GM12878 (cell line): ENCODE data around the gene PATL1. TPM values are rescaled to one million over a fixed set of nuclear protein-coding genes. Genes with fewer than 3 reads are reported as not detected.

Source experiments
- ATAC-seq: fragments of 200-7000 bp; cut with Tn5 transposase; 3 replicates; pipeline ENCODE4 v1.9.1; 2020; ENCODE audit warnings: mild to moderate bottlenecking, moderate library complexity
- BruUV-seq: library from RNA; stranded (reverse); fragments of 400-500 nt; replicated peaks from 2 replicates; lab custom pipeline; 2021; lab: Mats Ljungman, UMichigan
- CTCF ChIA-PET: fragments of 300-600 bp; sonication (Branson Sonifier 250); formaldehyde crosslinking; extraction: SDS; loops from one replicate; lab custom pipeline; 2021; ENCODE audit warnings: inconsistent platforms; lab: Yijun Ruan, JAX
- POLR2A ChIA-PET: fragments of 350-600 bp; formaldehyde crosslinking; extraction: SDS; loops from one replicate; lab custom pipeline; 2021; ENCODE audit warnings: inconsistent platforms; lab: Charles Lee
- RAD21 ChIA-PET: fragments of 300-600 bp; sonication (Branson Sonifier 250); formaldehyde crosslinking; loops from one replicate; lab custom pipeline; 2023; ENCODE audit warnings: antibody characterized with exemption; ENCODE audit not compliant: unreplicated experiment; lab: Charles Lee
- SMC1A ChIA-PET: fragments of 300-600 bp; sonication (Branson Sonifier 250); formaldehyde crosslinking; loops from one replicate; lab custom pipeline; 2023; ENCODE audit not compliant: unreplicated experiment, uncharacterized antibody; lab: Charles Lee
- DNase-seq: peaks from one replicate; pipeline ENCODE4 v3.0.0-alpha.2; 2011; ENCODE audit warnings: low read depth, low spot score
- FAIRE-seq: peaks from 3 replicates; lab custom pipeline; 2011; peaks lifted over from hg19 to GRCh38; lab: Jason Lieb, UNC
- H2AFZ ChIP-seq: 2 replicates; pipeline ENCODE4 v1.6.0; 2011; ENCODE audit warnings: low read depth, low read length, control low read depth; ENCODE audit not compliant: control insufficient read depth
- H3K27ac ChIP-seq: 2 replicates; pipeline ENCODE4 v1.5.1; 2011; ENCODE audit warnings: control low read depth; ENCODE audit not compliant: control insufficient read depth, insufficient read depth
- H3K27me3 ChIP-seq, 2 experiments: replicated peaks in 1 of 2; 2 replicates each; pipeline versions ENCODE4 v1.6.0 to v1.6.1; 2011; ENCODE audit warnings: low read length in 1 of 2; ENCODE audit not compliant: control insufficient read depth in 2 of 2, insufficient read depth in 2 of 2
- H3K36me3 ChIP-seq, 2 experiments: 2 replicates each; pipeline ENCODE4 v1.5.1; 2011; ENCODE audit warnings: low read length in 1 of 2; ENCODE audit not compliant: control insufficient read depth in 2 of 2, insufficient read depth in 2 of 2
- H3K4me1 ChIP-seq: 2 replicates; pipeline ENCODE4 v1.6.1; 2011; ENCODE audit warnings: mild to moderate bottlenecking, low read length, moderate library complexity, mixed read lengths; ENCODE audit not compliant: control insufficient read depth, insufficient read depth
- H3K4me2 ChIP-seq: 2 replicates; pipeline ENCODE4 v1.6.0; 2011; ENCODE audit warnings: control low read depth; ENCODE audit not compliant: control insufficient read depth, insufficient read depth
- H3K4me3 ChIP-seq: fragments of 200-600 bp; sonication (generic); 2 replicates; pipeline ENCODE4 v1.5.1; 2016
- H3K79me2 ChIP-seq: 2 replicates; pipeline ENCODE4 v1.6.0; 2011; ENCODE audit warnings: low read length; ENCODE audit not compliant: control insufficient read depth, insufficient read depth
- H3K9ac ChIP-seq: 2 replicates; pipeline ENCODE4 v1.8.0; 2011; ENCODE audit warnings: low read length, control low read depth, mixed read lengths; ENCODE audit not compliant: control insufficient read depth, insufficient read depth
- H3K9me3 ChIP-seq: replicated peaks from 3 replicates; pipeline ENCODE4 v1.5.1; 2011; ENCODE audit warnings: mild to moderate bottlenecking, low read length; ENCODE audit not compliant: control insufficient read depth, insufficient read depth
- H4K20me1 ChIP-seq: 2 replicates; pipeline ENCODE4 v1.6.0; 2011; ENCODE audit not compliant: control insufficient read depth, insufficient read depth
- BMI1 ChIP-seq: fragments of 450-650 bp; IDR thresholded peaks from 2 replicates; pipeline ENCODE4 v1.6.1; 2016; ENCODE audit warnings: mild to moderate bottlenecking, moderate library complexity, borderline replicate concordance
- CBX3 ChIP-seq: fragments of 200-600 bp; sonication (generic); IDR thresholded peaks from 2 replicates; pipeline ENCODE4 v1.6.1; 2016; ENCODE audit warnings: low read depth, borderline replicate concordance
- CREB1 ChIP-seq: IDR thresholded peaks from 2 replicates; pipeline ENCODE4 v1.6.1; 2012; ENCODE audit warnings: low read depth, mild to moderate bottlenecking, inconsistent platforms
- GABPA ChIP-seq: IDR thresholded peaks from 2 replicates; pipeline ENCODE4 v1.6.1; 2014; ENCODE audit warnings: antibody characterized with exemption, low read depth, mild to moderate bottlenecking, inconsistent platforms
- JUNB ChIP-seq: IDR thresholded peaks from 2 replicates; pipeline ENCODE4 v1.6.1; 2016; ENCODE audit warnings: antibody characterized with exemption, mild to moderate bottlenecking
- JUND ChIP-seq: IDR thresholded peaks from 2 replicates; pipeline ENCODE4 v1.6.1; 2012; ENCODE audit warnings: low read depth, mild to moderate bottlenecking, low read length, improper control_type of control experiment, moderate library complexity
- MXI1 ChIP-seq: fragments of 150-350 bp; IDR thresholded peaks from 2 replicates; pipeline ENCODE4 v1.6.1; 2011; ENCODE audit warnings: low read depth, mild to moderate bottlenecking, inconsistent platforms, low read length, improper control_type of control experiment
- PML ChIP-seq: IDR thresholded peaks from 2 replicates; pipeline ENCODE4 v1.6.1; 2012; ENCODE audit warnings: low read length, inconsistent platforms
- RFX5 ChIP-seq: IDR thresholded peaks from 2 replicates; pipeline ENCODE4 v1.6.1; 2011; ENCODE audit warnings: low read depth, low read length, improper control_type of control experiment
- SREBF1 ChIP-seq: IDR thresholded peaks from 2 replicates; pipeline ENCODE4 v1.6.1; 2012; ENCODE audit warnings: mild to moderate bottlenecking, low read length
- SREBF2 ChIP-seq: IDR thresholded peaks from 2 replicates; pipeline ENCODE4 v1.6.1; 2012; ENCODE audit warnings: mild to moderate bottlenecking, low read length
- STAT1 ChIP-seq: fragments of 450-650 bp; conservative IDR thresholded peaks from 2 replicates; pipeline ENCODE4 v1.6.1; 2014; ENCODE audit warnings: antibody characterized with exemption, mild to moderate bottlenecking
- WGBS: methylation state at CpG from one replicate; pipeline ENCODE4 v1.1.6; 2016; ENCODE audit warnings: low lambda C conversion rate; ENCODE audit not compliant: insufficient replicate concordance, insufficient coverage; ENCODE audit errors: missing lambda C conversion rate; 5-methylcytosine and 5-hydroxymethylcytosine counted together
- in situ Hi-C: fragments of 300-500 bp; cut with MboI; formaldehyde crosslinking; loops from 9 replicates; pipeline ENCODE4 v1.14.3; 2018; ENCODE audit warnings: mixed read lengths
- intact Hi-C: fragments of 100-400 bp; cut with micrococcal nuclease; formaldehyde crosslinking; loops from one replicate; pipeline ENCODE4 v1.14.2; 2022; ENCODE audit not compliant: unreplicated experiment
- polyA plus RNA-seq, 11 experiments: library from polyadenylated mRNA; depleted of rRNA in 4 of 11; unstranded in 6 of 11; stranded (reverse) in 5 of 11; fragments of >200 nt; fragmentation: Nextera tagmentation in 4 of 11; fragmentation: Illumina TruSeq in 1 of 11; extraction: Ambion mirVana in 4 of 11; extraction: Trizol in 1 of 11; gene quantifications; 1 replicate in 1 of 11; 2 replicates in 10 of 11; pipeline versions ENCODE4 v1.2.1 to v1.2.3, GENCODE V29; 2011 to 2016; ENCODE audit warnings: inconsistent platforms in 2 of 11, missing spikeins in 2 of 11, low read depth in 1 of 11
- total RNA-seq, 4 experiments: library from RNA; depleted of rRNA in 3 of 4; stranded (reverse); fragments of >200 nt in 3 of 4; fragmentation: Illumina TruSeq in 1 of 4; extraction: Trizol in 1 of 4; gene quantifications; 2 replicates each; pipeline versions ENCODE4 v1.2.1 to v1.2.3, GENCODE V29; 2013 to 2021
- TF ChIP-seq, protein P1 (sequence below): fragments of 450-650 bp; formaldehyde crosslinking; IDR thresholded peaks from 2 replicates; pipeline ENCODE4 v1.5.0; 2022; ENCODE audit warnings: mild to moderate bottlenecking, missing genetic modification characterization
- TF ChIP-seq, protein P2 (sequence below): fragments of 450-650 bp; conservative IDR thresholded peaks from 2 replicates; pipeline ENCODE4 v1.6.1; 2017; ENCODE audit warnings: mild to moderate bottlenecking, moderate library complexity
- TF ChIP-seq, protein P3 (sequence below): fragments of 450-650 bp; IDR thresholded peaks from 2 replicates; pipeline ENCODE4 v1.6.1; 2016; ENCODE audit warnings: mild to moderate bottlenecking

PATL1 gene
- total and polyA plus RNA-seq, 10 of the 15 experiments (the other 5 are each of a cell fraction or from before 2014, with no cell fraction given), result 5.3 to 62.0 (median 14.9) TPM

DNA sequence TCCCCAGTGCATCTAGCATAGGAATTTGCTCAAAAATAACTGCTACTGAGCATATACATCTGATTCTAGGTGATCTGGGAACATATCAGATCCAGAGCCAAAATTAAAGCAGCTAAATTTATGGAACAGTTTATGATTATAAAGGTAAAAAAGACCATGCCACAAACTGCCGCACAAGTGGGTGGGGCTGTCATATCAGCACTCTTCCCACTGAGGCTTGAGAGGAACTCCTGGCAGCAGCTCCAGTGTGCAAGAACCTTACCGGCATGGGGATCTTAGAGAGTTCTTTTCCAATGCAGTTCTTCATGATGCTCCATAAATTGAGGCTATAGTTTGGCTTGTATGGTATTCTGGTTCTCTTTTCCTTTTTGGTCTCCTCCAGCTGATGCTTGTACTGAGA, 68.6 kb downstream of the PATL1 start:
- 100% methylated on average over 2 of the region's 2 CpGs for WGBS
- in situ Hi-C loops (no loop called here), intact Hi-C loops (no loop called here)
- DNase-seq, result no peak
- H3K79me2 ChIP-seq, result no peaks in the 10 kb centered on the region
- CTCF ChIA-PET, result no interaction called here
- no peak for FAIRE-seq
- no peaks in the 10 kb centered on the region for H4K20me1 ChIP-seq
- TF ChIP-seq, protein P1, sequence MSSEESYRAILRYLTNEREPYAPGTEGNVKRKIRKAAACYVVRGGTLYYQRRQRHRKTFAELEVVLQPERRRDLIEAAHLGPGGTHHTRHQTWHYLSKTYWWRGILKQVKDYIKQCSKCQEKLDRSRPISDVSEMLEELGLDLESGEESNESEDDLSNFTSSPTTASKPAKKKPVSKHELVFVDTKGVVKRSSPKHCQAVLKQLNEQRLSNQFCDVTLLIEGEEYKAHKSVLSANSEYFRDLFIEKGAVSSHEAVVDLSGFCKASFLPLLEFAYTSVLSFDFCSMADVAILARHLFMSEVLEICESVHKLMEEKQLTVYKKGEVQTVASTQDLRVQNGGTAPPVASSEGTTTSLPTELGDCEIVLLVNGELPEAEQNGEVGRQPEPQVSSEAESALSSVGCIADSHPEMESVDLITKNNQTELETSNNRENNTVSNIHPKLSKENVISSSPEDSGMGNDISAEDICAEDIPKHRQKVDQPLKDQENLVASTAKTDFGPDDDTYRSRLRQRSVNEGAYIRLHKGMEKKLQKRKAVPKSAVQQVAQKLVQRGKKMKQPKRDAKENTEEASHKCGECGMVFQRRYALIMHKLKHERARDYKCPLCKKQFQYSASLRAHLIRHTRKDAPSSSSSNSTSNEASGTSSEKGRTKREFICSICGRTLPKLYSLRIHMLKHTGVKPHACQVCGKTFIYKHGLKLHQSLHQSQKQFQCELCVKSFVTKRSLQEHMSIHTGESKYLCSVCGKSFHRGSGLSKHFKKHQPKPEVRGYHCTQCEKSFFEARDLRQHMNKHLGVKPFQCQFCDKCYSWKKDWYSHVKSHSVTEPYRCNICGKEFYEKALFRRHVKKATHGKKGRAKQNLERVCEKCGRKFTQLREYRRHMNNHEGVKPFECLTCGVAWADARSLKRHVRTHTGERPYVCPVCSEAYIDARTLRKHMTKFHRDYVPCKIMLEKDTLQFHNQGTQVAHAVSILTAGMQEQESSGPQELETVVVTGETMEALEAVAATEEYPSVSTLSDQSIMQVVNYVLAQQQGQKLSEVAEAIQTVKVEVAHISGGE (CRISPR knock-in tag), result no peak
- TF ChIP-seq, protein P2, sequence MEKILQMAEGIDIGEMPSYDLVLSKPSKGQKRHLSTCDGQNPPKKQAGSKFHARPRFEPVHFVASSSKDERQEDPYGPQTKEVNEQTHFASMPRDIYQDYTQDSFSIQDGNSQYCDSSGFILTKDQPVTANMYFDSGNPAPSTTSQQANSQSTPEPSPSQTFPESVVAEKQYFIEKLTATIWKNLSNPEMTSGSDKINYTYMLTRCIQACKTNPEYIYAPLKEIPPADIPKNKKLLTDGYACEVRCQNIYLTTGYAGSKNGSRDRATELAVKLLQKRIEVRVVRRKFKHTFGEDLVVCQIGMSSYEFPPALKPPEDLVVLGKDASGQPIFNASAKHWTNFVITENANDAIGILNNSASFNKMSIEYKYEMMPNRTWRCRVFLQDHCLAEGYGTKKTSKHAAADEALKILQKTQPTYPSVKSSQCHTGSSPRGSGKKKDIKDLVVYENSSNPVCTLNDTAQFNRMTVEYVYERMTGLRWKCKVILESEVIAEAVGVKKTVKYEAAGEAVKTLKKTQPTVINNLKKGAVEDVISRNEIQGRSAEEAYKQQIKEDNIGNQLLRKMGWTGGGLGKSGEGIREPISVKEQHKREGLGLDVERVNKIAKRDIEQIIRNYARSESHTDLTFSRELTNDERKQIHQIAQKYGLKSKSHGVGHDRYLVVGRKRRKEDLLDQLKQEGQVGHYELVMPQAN, result no peak
- TF ChIP-seq BMI1 (no peak), GABPA (no peak), RFX5 (no peak), JUNB (no peak), JUND (no peak), STAT1 (no peak), CBX3 (no peak), MXI1 (no peak), PML (no peak), SREBF1 (no peak), SREBF2 (no peak), CREB1 (no peak)
- TF ChIP-seq, protein P3, sequence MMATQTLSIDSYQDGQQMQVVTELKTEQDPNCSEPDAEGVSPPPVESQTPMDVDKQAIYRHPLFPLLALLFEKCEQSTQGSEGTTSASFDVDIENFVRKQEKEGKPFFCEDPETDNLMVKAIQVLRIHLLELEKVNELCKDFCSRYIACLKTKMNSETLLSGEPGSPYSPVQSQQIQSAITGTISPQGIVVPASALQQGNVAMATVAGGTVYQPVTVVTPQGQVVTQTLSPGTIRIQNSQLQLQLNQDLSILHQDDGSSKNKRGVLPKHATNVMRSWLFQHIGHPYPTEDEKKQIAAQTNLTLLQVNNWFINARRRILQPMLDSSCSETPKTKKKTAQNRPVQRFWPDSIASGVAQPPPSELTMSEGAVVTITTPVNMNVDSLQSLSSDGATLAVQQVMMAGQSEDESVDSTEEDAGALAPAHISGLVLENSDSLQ, result no peak
- H3K9me3 ChIP-seq, result no peaks in the 10 kb centered on the region
- ATAC-seq, result no peak
- RAD21 ChIA-PET, result no interaction called here
- no peaks in the 10 kb centered on the region for H3K27me3 ChIP-seq
- no peak overlapping the region for H3K4me3 ChIP-seq
- no peak overlapping the region for H2AFZ ChIP-seq
- H3K4me1 ChIP-seq, result no peaks in the 10 kb centered on the region
- peaks cover 17 to 50% of the 10 kb centered on the region in 2 experiments for H3K36me3 ChIP-seq
- no peak overlapping the region for H3K4me2 ChIP-seq
- SMC1A ChIA-PET, result no interaction called here
- no TSS peak for BruUV-seq
- POLR2A ChIA-PET, result no interaction called here
- no peak overlapping the region for H3K27ac ChIP-seq
- no peak overlapping the region for H3K9ac ChIP-seq
